ENCODE data around the gene ANKRD18A. TPM values are rescaled to one million over a fixed set of nuclear protein-coding genes. Genes with fewer than 3 reads are reported as not detected.

ANKRD18A gene
- total and polyA plus RNA-seq, 2 experiments from 2014 or later = not detected

DNA sequence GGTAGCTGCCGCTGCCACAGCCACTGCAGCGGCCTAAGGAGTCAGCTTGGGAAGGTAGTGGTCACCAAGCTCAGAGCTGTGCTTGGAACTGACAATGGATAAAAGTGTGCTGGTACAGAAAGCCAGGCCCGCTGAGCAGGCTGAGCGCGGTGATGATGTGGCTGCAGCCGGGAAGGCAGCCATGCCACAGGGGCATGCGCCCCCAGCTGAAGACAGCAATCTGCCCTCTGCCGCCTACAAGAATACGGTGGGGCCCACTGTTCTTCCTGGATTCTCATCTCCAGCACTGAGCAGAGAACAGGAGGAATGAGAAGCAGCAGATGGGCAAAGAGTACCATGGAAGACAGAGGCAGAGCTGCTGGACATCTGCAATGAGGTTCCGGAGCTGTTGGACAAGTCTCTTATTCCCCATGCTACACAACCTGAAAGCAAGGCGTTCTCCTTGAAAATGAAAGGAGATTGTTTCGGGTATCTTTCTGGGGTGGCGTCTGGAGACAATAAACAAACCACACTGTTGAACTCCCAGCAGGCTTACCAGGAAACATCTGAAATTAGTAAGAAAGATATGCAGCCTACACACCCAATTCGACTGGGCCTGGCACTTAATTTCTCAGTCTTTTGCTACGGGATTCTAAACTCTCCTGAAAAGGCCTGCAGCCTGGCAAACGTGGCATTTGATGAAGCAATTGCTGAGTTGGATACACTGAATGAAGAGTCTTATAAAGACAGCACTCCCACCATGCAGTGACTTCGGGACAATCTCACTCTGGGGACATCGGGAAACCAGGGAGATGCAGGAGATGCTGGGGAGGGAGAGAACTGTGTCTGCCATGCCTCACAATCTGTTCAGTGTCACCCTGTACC is 22.8 kb upstream of the ANKRD18A start:
- Histone ChIP-seq H3K79me2 (ENCODE audit: insufficient read depth) (no peaks in the 10 kb centered on the region), H3K4me3 (no peak overlapping the region), H3K36me3 (ENCODE audit: low read depth) (no peaks in the 10 kb centered on the region), H3K9ac (no peak overlapping the region), H3K9me2 (ENCODE audit: insufficient read depth) (no peaks in the 10 kb centered on the region), H3K27ac (no peak overlapping the region), H3K9me3 (ENCODE audit: low read depth) (no peaks in the 10 kb centered on the region), H4K20me1 (ENCODE audit: insufficient read depth) (no peaks in the 10 kb centered on the region), H3K4me2 (ENCODE audit: unreplicated experiment) (no peak overlapping the region), H3K4me1 (ENCODE audit: insufficient read depth) (no peaks in the 10 kb centered on the region), H3F3A (ENCODE audit: insufficient read depth) (no peaks in the 10 kb centered on the region), H2AFZ (peak overlapping the region; percentile 41; the same call in 1 of the 2 replicates), H3K27me3 (replicated peaks; ENCODE audit: insufficient read depth) (peaks cover 6% of the 10 kb centered on the region; the same call in 1 of the 2 replicates)
- WGBS, 2 experiments (ENCODE audit: low coverage in 1 of 2, low lambda C conversion rate in 2 of 2, missing lambda C conversion rate in 2 of 2) = 42 to 44% methylated on average over 18 of the region's 18 CpGs
- in situ Hi-C loops (cut with MboI) = no loop called here
- DNase-seq = no peak
- TF ChIP-seq EZH2phosphoT487 (IDR thresholded peaks at IDR 0.05; ENCODE audit: insufficient read depth, low read depth) (no peak), EZH2 (IDR thresholded peaks at IDR 0.05; ENCODE audit: insufficient read depth, poor library complexity, severe bottlenecking) (no peak)

DNA sequence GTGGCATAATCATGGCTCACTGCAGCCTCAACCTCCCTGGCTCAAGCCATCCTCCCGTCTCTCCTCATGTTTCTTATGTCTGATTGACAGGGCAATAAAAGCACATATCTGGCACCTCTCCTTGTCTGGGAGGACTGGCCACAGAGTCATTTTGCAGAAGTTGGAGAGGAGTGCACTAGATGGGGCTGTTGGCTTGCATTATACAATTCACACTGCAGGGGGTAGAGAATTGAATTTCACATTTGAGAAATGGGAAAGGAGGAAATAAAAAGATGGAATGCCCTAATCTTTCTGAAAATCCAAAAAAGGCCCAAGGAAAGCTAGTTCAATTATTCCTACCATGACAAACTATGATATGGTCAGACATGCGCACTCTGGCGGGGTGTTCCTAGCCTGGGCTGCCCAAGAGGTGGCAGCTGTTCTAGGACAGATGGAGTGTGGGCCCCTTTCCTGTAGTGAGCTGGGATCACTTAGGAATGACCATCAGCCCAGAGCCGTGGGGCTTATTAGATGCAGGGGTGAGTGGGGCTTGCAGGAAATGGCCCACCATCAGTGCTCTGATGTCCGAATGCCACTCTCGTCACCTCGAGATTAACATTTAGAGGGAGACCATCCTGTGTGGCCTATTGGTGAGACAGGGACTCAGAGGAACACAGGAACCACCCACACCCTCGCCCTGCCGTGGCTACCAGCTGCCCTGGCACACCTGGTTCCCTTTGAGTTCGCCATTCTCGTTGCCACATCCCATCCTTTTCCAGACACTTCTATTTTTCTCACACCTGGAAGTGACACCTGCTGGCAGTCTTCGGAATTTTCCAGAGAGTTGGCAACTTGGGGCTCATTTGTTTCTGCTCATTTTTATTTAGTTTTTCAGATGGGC is 21.8 kb upstream of the ANKRD18A start:
- H3K4me2 ChIP-seq (ENCODE audit: unreplicated experiment) = no peak overlapping the region
- H3K4me1 ChIP-seq (ENCODE audit: insufficient read depth) = no peaks in the 10 kb centered on the region
- TF ChIP-seq EZH2 (IDR thresholded peaks at IDR 0.05; ENCODE audit: insufficient read depth, poor library complexity, severe bottlenecking) = no peak
- H3K9me2 ChIP-seq (ENCODE audit: insufficient read depth) = no peaks in the 10 kb centered on the region
- H3K36me3 ChIP-seq (ENCODE audit: low read depth) = no peaks in the 10 kb centered on the region
- no peaks in the 10 kb centered on the region for H3K9me3 ChIP-seq (ENCODE audit: low read depth)
- no peaks in the 10 kb centered on the region for H4K20me1 ChIP-seq (ENCODE audit: insufficient read depth)
- no peak overlapping the region for H2AFZ ChIP-seq
- H3F3A ChIP-seq (ENCODE audit: insufficient read depth) = no peaks in the 10 kb centered on the region
- in situ Hi-C loops (cut with MboI) = no loop called here
- DNase-seq = peak; percentile 24
- H3K4me3 ChIP-seq = no peak overlapping the region
- WGBS, 2 experiments (ENCODE audit: low coverage in 1 of 2, low lambda C conversion rate in 2 of 2, missing lambda C conversion rate in 2 of 2) = 52 to 53% methylated on average over 12 of the region's 12 CpGs
- H3K27me3 ChIP-seq (replicated peaks; ENCODE audit: insufficient read depth) = peaks cover 6% of the 10 kb centered on the region; the same call in 1 of the 2 replicates
- H3K79me2 ChIP-seq (ENCODE audit: insufficient read depth) = no peaks in the 10 kb centered on the region
- H3K27ac ChIP-seq = no peak overlapping the region
- no peak overlapping the region for H3K9ac ChIP-seq

DNA sequence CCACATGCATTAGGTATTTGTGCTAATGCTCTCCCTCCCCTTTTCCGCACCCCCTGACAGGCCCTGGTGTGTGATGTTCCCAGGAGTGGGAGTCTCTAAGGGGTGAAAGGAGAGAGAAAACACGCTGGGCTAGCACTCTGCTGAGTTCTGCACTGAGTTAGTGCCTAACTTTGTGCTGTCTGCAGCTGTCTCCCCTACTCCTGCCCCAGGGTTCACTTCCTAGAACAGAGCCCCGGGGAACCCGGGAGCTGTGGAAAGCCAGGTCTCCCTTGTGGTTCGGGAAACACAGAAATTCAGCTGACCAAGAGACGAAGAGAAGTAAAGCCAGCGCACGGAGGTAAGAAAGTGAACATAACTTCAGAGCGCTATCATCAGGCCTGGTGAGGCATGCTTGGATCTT is 20.7 kb upstream of the ANKRD18A start:
- no peak overlapping the region for H3K4me3 ChIP-seq
- H3K27me3 ChIP-seq (replicated peaks; ENCODE audit: insufficient read depth) = peaks cover 6% of the 10 kb centered on the region; the same call in 1 of the 2 replicates
- H3K79me2 ChIP-seq (ENCODE audit: insufficient read depth) = no peaks in the 10 kb centered on the region
- in situ Hi-C loops (cut with MboI) = no loop called here
- H3K9me2 ChIP-seq (ENCODE audit: insufficient read depth) = no peaks in the 10 kb centered on the region
- no peaks in the 10 kb centered on the region for H3K36me3 ChIP-seq (ENCODE audit: low read depth)
- no peak for DNase-seq
- H2AFZ ChIP-seq = no peak overlapping the region
- no peaks in the 10 kb centered on the region for H3K4me1 ChIP-seq (ENCODE audit: insufficient read depth)
- no peaks in the 10 kb centered on the region for H4K20me1 ChIP-seq (ENCODE audit: insufficient read depth)
- TF ChIP-seq EZH2phosphoT487 (IDR thresholded peaks at IDR 0.05; ENCODE audit: insufficient read depth, low read depth) = no peak
- TF ChIP-seq EZH2 (IDR thresholded peaks at IDR 0.05; ENCODE audit: insufficient read depth, poor library complexity, severe bottlenecking) = no peak
- H3K9me3 ChIP-seq (ENCODE audit: low read depth) = no peaks in the 10 kb centered on the region
- WGBS, 2 experiments (ENCODE audit: low coverage in 1 of 2, low lambda C conversion rate in 2 of 2, missing lambda C conversion rate in 2 of 2) = 75 to 79% methylated on average over 8 to 9 of the region's 9 CpGs
- H3K27ac ChIP-seq = no peak overlapping the region
- no peaks in the 10 kb centered on the region for H3F3A ChIP-seq (ENCODE audit: insufficient read depth)
- no peak overlapping the region for H3K9ac ChIP-seq
- H3K4me2 ChIP-seq (ENCODE audit: unreplicated experiment) = no peak overlapping the region

DNA sequence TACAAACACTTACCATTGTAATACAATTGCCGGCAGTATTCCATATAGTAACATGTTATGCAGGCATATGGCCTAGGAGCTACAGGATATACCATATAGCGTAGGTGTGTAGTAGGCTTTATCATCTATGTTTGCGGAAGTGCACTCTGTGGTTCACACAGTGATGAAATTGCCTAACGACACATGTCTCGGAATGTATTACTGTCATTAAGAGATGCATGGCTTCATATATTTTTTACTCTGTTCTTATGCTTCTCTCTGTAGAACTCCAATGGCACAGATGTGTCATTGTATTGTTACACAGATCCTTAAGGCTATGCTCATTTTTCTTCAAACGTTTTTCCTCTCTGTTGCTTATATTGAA is 19.2 kb upstream of the ANKRD18A start:
- Histone ChIP-seq H3K79me2 (ENCODE audit: insufficient read depth) (no peaks in the 10 kb centered on the region), H2AFZ (no peak overlapping the region), H3K9ac (no peak overlapping the region), H3K36me3 (ENCODE audit: low read depth) (no peaks in the 10 kb centered on the region), H4K20me1 (ENCODE audit: insufficient read depth) (no peaks in the 10 kb centered on the region), H3K9me3 (ENCODE audit: low read depth) (no peaks in the 10 kb centered on the region), H3K4me2 (ENCODE audit: unreplicated experiment) (no peak overlapping the region), H3K4me3 (no peak overlapping the region), H3F3A (ENCODE audit: insufficient read depth) (no peaks in the 10 kb centered on the region), H3K9me2 (ENCODE audit: insufficient read depth) (no peaks in the 10 kb centered on the region), H3K27ac (no peak overlapping the region), H3K4me1 (ENCODE audit: insufficient read depth) (no peaks in the 10 kb centered on the region), H3K27me3 (replicated peaks; ENCODE audit: insufficient read depth) (peaks cover 6% of the 10 kb centered on the region; the same call in 1 of the 2 replicates)
- no peak for DNase-seq
- 58 to 66% methylated on average over 6 of the region's 6 CpGs for WGBS, 2 experiments (ENCODE audit: low coverage in 1 of 2, low lambda C conversion rate in 2 of 2, missing lambda C conversion rate in 2 of 2)
- in situ Hi-C loops (cut with MboI) = loop anchor here (10.0 kb wide), 1 partner anchor 55 kb away; no protein-coding TSS in a partner anchor
- TF ChIP-seq EZH2 (IDR thresholded peaks at IDR 0.05; ENCODE audit: insufficient read depth, poor library complexity, severe bottlenecking) = no peak
- TF ChIP-seq EZH2phosphoT487 (IDR thresholded peaks at IDR 0.05; ENCODE audit: insufficient read depth, low read depth) = no peak
